DMS114 treated with DMSO at 0.1 percent for 48 hours (cell line): ENCODE measurements around the gene ADISSP.

ENCODE experiments used
- DNase-seq: peaks from one replicate; lab custom pipeline; 2025; ENCODE audit not compliant: unreplicated experiment; lab: John Stamatoyannopoulos, UW

The ADISSP gene

GRCh38 chr20:3767427-3768341, at the start of gene ADISSP:
Gene ADISSP (minus strand): TSS chr20:3767753. CDS start chr20:3760100, 7,653 bp downstream.
- DNase-seq: peak; percentile 94

- DNase-seq: no peak
Measured at GRCh38 chr20:3815703-3816315, 48.3 kb upstream of the ADISSP start.

DNA sequence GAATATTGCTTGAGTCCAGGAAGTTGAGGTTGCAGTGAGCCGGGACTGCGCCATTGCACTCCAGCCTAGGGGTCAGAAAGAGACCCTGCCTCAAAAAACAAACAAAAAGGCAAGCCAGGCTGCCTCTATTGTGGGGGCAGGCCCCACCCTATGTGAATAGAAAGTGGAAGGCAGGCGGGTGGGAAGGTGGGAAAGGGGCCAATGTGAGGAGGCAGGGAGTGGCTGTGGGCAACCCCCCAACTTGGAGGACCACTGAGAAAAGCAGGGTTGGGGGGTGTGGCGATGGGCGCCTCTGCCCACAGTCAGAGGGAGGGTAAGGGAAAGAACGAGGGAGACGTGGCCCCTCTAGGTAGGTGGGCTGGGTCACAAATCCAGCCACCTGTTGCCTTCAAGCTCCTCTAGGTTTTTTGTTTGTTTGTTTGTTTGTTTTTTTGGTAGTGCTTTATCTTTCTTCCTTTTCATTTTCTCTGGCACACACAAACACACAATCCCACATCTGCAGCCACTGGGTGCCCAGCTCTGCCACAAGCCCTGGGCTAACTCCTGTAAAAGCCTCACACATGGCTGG, 47.5 kb upstream of the ADISSP start:
- DNase-seq: no peak

GRCh38 chr20:3813848-3814581, 46.5 kb upstream of the ADISSP start:
- no peak for DNase-seq

DNA sequence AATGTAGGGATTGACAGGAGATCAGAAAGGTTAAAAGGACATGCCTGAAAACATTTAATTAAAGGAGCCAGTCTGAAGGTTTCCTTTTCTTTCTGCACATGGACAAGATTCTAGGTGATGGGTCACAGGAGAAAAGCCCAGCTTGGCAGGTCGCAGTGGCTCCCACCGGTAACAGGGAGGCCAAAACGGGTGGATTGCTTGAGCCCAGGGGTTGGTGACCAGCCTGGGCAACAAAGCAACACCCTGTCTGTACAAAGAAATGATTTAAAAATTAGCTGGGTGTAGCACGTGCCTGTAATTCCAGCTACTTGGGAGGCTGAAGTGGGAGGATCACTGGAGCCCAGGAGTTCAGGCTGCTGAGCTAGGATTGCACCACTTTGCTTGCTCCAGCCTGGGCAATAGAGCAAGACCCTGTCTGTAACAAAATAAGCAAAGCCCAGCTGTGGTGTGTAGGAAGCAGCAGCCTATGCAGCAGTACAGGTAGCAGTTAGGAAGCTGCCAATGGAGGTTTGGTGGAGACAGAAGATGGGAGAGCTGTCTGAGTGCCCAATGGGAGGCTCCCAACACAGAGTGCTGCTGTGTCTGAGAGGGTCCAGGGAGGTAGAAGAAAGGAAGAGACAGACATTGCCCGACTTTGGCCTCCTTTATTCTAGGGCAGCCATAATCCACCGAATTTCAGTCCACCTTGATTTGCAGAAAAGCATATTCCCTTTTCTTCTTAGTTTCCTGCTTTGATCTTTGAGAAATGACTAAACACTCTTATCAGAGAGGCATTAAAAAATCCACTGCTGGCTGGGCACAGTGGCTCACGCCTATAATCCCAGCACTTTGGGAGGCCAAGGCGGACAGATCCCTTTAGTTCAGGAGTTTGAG, 45.7 kb upstream of the ADISSP start:
- no peak for DNase-seq

GRCh38 chr20:3812259-3812681, 44.7 kb upstream of the ADISSP start:
- DNase-seq: no peak

DNA sequence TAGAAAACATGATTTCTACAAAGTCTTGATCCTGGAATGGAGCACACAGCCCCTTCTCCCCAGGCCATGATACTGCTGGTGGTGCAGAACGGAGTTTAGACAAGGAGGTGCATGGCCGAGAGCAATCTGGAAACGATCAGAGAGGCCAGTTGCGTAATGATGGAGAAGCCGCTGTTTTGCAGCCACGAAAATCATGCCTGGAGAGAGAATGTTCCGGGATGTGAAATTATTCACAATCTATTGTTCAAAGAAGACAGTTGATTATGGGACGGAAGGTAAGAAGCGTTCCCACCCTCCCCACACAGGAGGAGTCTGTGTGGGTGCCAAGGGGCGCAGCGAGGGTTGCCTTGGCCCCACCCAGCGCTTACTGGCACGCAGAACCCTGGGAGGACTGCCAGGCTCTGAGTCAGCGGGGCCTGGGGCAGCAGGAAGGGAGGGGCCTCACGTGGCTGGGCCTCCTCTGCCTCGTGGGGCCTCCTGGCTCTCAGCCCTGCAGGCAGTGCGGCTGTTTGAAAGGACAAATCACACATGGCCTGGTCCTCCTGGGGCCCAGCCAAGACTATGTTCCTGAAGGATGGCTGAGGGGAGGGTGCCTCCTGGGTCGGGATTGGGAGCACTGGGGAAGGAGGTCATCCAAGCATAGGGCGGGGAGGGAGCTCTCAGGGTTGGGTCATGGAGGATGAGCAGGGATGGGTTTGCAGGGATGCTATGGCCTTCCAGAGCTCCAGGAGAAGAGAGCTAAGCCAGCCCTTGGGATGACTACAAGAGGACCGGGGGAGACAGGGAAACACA, 44.1 kb upstream of the ADISSP start:
- no peak for DNase-seq

- DNase-seq: no peak
Measured at GRCh38 chr20:3808544-3808943, 41.0 kb upstream of the ADISSP start.

GRCh38 chr20:3804781-3805180, 37.2 kb upstream of the ADISSP start:
- DNase-seq: no peak

- no peak for DNase-seq
Measured at GRCh38 chr20:3804254-3804751, 36.8 kb upstream of the ADISSP start.

DNA sequence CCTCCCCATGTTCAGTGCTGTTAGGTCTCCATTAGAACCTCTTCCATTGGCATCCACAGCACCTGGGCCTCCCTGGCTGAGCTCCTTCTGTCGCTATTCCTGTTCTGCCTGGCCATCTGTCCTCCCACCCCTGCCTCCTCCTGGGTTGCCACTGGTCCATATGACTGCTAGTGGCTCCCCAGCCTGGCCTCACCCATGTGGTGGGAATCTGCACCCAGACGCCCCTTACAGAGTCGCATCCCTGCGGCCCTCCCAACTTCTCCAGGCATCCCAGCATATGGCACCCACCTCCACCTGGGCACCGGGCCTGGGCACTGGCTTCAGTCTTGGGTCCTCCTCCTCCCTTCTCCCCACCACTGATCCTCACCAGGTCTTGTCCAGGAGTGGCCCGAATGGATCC, 36.3 kb upstream of the ADISSP start:
- DNase-seq: no peak

- no peak for DNase-seq
Measured at GRCh38 chr20:3803289-3803688, 35.7 kb upstream of the ADISSP start.

DNA sequence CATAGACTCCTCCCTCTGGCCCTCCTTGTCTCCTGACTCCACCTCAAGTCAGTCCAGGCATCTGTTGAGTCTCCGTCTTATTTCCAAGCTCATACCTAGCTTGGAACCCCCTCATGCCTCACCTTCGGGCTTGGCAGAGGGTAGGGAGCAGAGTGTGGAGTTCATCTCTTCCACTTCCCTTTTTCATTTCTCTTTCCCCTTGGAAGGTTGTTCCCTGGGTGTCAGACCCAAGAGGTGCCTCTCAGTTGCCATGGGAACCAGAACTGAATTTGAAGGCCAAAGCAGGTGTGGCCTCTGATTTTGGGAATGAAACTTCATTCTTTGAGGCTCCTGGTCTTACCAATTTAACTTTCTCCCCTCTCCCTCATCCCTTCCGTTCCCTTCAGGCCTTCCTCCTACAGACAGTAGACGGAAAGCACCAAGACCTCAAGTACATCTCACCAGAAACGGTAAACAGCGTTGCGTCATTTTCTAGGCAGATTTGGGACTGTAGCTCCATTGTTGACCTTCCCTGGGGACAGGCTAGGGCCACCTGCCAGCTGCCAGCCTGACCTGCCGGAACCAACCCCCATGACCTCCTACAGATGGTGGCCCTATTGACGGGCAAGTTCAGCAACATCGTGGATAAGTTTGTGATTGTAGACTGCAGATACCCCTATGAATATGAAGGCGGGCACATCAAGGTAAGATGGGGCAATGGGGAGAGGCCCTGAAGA, 35.1 kb upstream of the ADISSP start:
- DNase-seq: no peak

DNA sequence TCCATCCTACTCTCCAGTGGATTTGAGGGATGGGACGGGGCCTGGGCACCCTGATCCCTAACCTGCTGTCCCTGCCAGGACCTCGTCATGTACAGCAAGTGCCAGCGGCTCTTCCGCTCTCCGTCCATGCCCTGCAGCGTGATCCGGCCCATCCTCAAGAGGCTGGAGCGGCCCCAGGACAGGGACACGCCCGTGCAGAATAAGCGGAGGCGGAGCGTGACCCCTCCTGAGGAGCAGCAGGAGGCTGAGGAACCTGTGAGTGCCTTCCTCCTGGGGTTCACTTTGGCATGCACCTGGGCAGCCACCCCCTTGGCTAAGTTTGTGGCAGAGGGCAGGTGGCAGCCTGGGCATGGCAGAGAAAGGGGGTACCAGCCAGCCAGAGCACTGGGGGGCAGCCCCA, 34.3 kb upstream of the ADISSP start:
- no peak for DNase-seq

GRCh38 chr20:3801299-3801698, 33.7 kb upstream of the ADISSP start:
- no peak for DNase-seq

GRCh38 chr20:3800878-3801260, 33.3 kb upstream of the ADISSP start:
- no peak for DNase-seq

DNA sequence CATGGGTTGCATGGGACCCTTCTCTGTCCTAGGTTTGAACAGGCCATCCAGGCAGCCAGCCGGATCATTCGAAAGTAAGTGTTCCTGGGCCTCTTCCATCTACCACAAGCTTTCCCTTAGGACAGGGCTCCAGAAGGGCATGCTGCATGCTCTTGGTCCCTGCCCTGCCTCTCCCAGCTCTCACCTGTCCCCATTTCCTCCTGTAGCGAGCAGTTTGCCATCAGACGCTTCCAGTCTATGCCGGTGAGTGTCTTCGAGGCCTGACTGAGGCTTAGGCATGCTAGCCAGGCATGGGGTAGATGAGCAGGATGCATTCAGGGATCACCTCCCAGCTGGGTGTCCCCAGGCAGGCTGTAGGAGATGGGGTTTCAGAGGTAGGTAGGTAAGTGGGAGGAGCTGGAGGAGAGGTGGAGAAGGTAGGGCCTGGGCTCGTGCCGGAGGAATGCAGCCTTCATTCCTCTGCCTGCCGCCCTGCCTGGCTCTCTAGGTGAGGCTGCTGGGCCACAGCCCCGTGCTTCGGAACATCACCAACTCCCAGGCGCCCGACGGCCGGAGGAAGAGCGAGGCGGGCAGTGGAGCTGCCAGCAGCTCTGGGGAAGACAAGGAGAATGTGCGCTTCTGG, 32.8 kb upstream of the ADISSP start:
- no peak for DNase-seq

GRCh38 chr20:3798908-3799248, 31.3 kb upstream of the ADISSP start:
- DNase-seq: no peak

- DNase-seq: no peak
Measured at GRCh38 chr20:3798373-3798768, 30.8 kb upstream of the ADISSP start.
